Panc1 (cell line): ENCODE measurements around the gene MEGF11. TPM values are rescaled to one million over a fixed set of nuclear protein-coding genes. Genes with fewer than 3 reads are reported as not detected.

Source experiments
- ATAC-seq: fragments of 200-7000 bp; cut with Tn5 transposase; 2 replicates; pipeline ENCODE4 v1.9.1; 2020; ENCODE audit warnings: mild to moderate bottlenecking, moderate library complexity
- BruUV-seq: library from RNA; stranded (reverse); fragments of 400-500 nt; replicated peaks from 2 replicates; lab custom pipeline; 2021; lab: Mats Ljungman, UMichigan
- CTCF ChIA-PET: fragments of 300-600 bp; sonication (Branson Sonifier 250); formaldehyde crosslinking; loops from one replicate; lab custom pipeline; 2022; ENCODE audit warnings: antibody characterized with exemption; lab: Charles Lee
- POLR2A ChIA-PET: fragments of 300-600 bp; sonication (Branson Sonifier 250); formaldehyde crosslinking; loops from one replicate; lab custom pipeline; 2022; ENCODE audit warnings: antibody characterized with exemption; lab: Charles Lee
- DNase-seq: peaks from one replicate; pipeline ENCODE4 v3.0.0-alpha.2; 2010; ENCODE audit warnings: low read depth, low spot score
- H3K27ac ChIP-seq: 2 replicates; pipeline ENCODE4 v1.5.1; 2011; ENCODE audit warnings: mild to moderate bottlenecking, low read length, inconsistent platforms
- H3K27me3 ChIP-seq: fragments of 200-500 bp; sonication (Bioruptor generic); 2 replicates; pipeline ENCODE4 v1.6.0; 2014; ENCODE audit warnings: low read length, inconsistent platforms; ENCODE audit not compliant: control insufficient read depth, insufficient read depth
- H3K36me3 ChIP-seq: fragments of 200-500 bp; sonication (Bioruptor generic); 2 replicates; pipeline ENCODE4 v1.5.1; 2014; ENCODE audit warnings: inconsistent platforms, mild to moderate bottlenecking, low read length, moderate library complexity; ENCODE audit not compliant: control insufficient read depth, insufficient read depth
- H3K4me1 ChIP-seq: 2 replicates; pipeline ENCODE4 v1.5.1; 2011; ENCODE audit warnings: inconsistent platforms, mild to moderate bottlenecking, low read length, moderate library complexity; ENCODE audit not compliant: control insufficient read depth, insufficient read depth
- H3K4me3 ChIP-seq, 2 experiments: 2 replicates each; pipeline ENCODE4 v1.5.1; 2011 to 2012; ENCODE audit warnings: low read depth in 2 of 2, low read length in 2 of 2, mild to moderate bottlenecking in 2 of 2, inconsistent platforms in 1 of 2, moderate library complexity in 1 of 2
- H3K9me3 ChIP-seq: fragments of 200-500 bp; sonication (Bioruptor generic); 2 replicates; pipeline ENCODE4 v1.5.1; 2014; ENCODE audit warnings: low read depth, mild to moderate bottlenecking, inconsistent platforms, low read length, moderate library complexity; ENCODE audit not compliant: control insufficient read depth, insufficient read depth
- POLR2AphosphoS5 ChIP-seq: IDR thresholded peaks from 2 replicates; pipeline ENCODE4 v1.6.1; 2012; ENCODE audit warnings: mild to moderate bottlenecking, low read depth, low read length, moderate library complexity
- SIN3A ChIP-seq: IDR thresholded peaks from 2 replicates; pipeline ENCODE4 v1.6.1; 2012; ENCODE audit warnings: low read depth, mild to moderate bottlenecking, low read length, moderate library complexity, borderline replicate concordance; ENCODE audit not compliant: insufficient read depth
- TCF7L2 ChIP-seq: IDR thresholded peaks from 2 replicates; pipeline ENCODE4 v1.6.1; 2011; ENCODE audit warnings: mild to moderate bottlenecking, low read depth, low read length, inconsistent platforms
- in situ Hi-C: cut with HindIII; loops from 2 replicates; pipeline ENCODE4 v1.10.0; 2016; ENCODE audit warnings: low sequenced_read_pairs, low pct_unique_long_range_greater_than_20kb
- intact Hi-C: fragments of 100-400 bp; cut with micrococcal nuclease; formaldehyde crosslinking; loops from one replicate; pipeline ENCODE4 v1.10.0; 2022; ENCODE audit not compliant: unreplicated experiment
- total RNA-seq: library from RNA; stranded (reverse); gene quantifications from one replicate; pipeline ENCODE4 v1.2.1, GENCODE V29; 2021; ENCODE audit not compliant: unreplicated experiment
- TF ChIP-seq, protein P1 (sequence below): fragments of 450-650 bp; IDR thresholded peaks from 2 replicates; pipeline ENCODE4 v1.5.1; 2017; ENCODE audit warnings: mild to moderate bottlenecking
- TF ChIP-seq, protein P2 (sequence below), 2 experiments: IDR thresholded peaks; 2 replicates each; pipeline ENCODE4 v1.6.1; 2011 to 2012; ENCODE audit warnings: low read depth in 2 of 2, control low read depth in 1 of 2, low read length in 1 of 2, mild to moderate bottlenecking in 1 of 2, moderate library complexity in 1 of 2; ENCODE audit not compliant: insufficient read depth in 1 of 2

Gene MEGF11
- total RNA-seq, 1 experiment from 2014 or later = 0.95 TPM

DNA sequence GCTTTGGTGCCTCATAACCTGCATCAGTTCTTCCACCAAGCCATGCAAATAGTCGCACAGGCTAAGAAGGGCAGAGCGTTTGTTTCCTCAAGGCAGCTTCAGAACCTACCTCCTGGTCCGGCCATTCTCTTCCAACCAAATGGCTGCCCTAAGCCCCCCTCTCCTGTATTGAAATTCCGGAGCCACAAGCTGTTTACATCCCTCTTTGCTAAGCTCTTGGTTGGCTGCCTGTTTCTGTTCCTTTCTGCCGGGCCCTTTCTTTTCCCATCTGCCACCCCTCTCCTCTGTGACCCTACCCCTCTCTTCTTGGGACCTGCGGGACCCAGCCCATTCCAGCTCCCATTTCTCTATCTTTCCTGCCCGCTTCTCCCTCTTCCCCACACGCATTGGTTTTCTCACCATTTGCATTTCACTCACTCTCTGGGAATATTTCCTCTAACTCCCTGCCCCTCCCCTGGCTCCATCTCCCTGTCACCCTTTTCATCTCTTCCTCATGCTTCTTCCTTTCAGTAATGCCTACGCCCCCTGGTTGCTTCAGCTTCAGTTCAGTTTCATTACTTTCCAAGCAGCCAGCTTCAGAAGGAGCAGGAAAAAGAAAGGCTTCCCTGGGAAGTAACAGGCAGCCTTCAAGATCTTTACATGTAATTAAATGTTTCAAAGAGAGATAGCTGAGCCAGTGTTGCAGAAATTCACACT lies 270.8 kb downstream of the MEGF11 start:
- ATAC-seq (0 out of 2 replicates have a peak, but pooled peaks have one; percentile 4), DNase-seq (no peak)
- intact Hi-C loops (loop anchor here (10.0 kb wide), 1 partner anchor 212 kb away; no protein-coding TSS in a partner anchor), in situ Hi-C loops (no loop called here)
- CTCF ChIA-PET = interaction anchor here (0.6 kb wide), 1 partner anchor 424 kb away, joined by 10 read pairs; no protein-coding TSS in a partner anchor
- POLR2A ChIA-PET = interaction anchor here (0.5 to 0.6 kb wide), 2 partner anchors 157 to 257 kb away, joined by 3 read pairs; no protein-coding TSS in a partner anchor
- Histone ChIP-seq H3K4me1 (no peaks in the 10 kb centered on the region; the same call in 1 of the 2 replicates), H3K27ac (no peak overlapping the region), H3K27me3 (peaks cover 9% of the 10 kb centered on the region), H3K9me3 (no peaks in the 10 kb centered on the region), H3K36me3 (no peaks in the 10 kb centered on the region), H3K4me3 (no peak overlapping the region)
- no peak for TF ChIP-seq TCF7L2
- TF ChIP-seq SIN3A = no peak
- TF ChIP-seq, protein P1, sequence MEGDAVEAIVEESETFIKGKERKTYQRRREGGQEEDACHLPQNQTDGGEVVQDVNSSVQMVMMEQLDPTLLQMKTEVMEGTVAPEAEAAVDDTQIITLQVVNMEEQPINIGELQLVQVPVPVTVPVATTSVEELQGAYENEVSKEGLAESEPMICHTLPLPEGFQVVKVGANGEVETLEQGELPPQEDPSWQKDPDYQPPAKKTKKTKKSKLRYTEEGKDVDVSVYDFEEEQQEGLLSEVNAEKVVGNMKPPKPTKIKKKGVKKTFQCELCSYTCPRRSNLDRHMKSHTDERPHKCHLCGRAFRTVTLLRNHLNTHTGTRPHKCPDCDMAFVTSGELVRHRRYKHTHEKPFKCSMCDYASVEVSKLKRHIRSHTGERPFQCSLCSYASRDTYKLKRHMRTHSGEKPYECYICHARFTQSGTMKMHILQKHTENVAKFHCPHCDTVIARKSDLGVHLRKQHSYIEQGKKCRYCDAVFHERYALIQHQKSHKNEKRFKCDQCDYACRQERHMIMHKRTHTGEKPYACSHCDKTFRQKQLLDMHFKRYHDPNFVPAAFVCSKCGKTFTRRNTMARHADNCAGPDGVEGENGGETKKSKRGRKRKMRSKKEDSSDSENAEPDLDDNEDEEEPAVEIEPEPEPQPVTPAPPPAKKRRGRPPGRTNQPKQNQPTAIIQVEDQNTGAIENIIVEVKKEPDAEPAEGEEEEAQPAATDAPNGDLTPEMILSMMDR = no peak
- TF ChIP-seq POLR2AphosphoS5 = no peak
- TF ChIP-seq, protein P2, sequence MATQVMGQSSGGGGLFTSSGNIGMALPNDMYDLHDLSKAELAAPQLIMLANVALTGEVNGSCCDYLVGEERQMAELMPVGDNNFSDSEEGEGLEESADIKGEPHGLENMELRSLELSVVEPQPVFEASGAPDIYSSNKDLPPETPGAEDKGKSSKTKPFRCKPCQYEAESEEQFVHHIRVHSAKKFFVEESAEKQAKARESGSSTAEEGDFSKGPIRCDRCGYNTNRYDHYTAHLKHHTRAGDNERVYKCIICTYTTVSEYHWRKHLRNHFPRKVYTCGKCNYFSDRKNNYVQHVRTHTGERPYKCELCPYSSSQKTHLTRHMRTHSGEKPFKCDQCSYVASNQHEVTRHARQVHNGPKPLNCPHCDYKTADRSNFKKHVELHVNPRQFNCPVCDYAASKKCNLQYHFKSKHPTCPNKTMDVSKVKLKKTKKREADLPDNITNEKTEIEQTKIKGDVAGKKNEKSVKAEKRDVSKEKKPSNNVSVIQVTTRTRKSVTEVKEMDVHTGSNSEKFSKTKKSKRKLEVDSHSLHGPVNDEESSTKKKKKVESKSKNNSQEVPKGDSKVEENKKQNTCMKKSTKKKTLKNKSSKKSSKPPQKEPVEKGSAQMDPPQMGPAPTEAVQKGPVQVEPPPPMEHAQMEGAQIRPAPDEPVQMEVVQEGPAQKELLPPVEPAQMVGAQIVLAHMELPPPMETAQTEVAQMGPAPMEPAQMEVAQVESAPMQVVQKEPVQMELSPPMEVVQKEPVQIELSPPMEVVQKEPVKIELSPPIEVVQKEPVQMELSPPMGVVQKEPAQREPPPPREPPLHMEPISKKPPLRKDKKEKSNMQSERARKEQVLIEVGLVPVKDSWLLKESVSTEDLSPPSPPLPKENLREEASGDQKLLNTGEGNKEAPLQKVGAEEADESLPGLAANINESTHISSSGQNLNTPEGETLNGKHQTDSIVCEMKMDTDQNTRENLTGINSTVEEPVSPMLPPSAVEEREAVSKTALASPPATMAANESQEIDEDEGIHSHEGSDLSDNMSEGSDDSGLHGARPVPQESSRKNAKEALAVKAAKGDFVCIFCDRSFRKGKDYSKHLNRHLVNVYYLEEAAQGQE (IDR thresholded peaks at IDR 0.05; ENCODE audit: insufficient read depth in 1 of 2, low read depth in 2 of 2, low read length in 1 of 2) = no peak
- BruUV-seq = no TSS peak

- BruUV-seq = no TSS peak
- H3K36me3 ChIP-seq = no peaks in the 10 kb centered on the region
- H3K9me3 ChIP-seq = no peaks in the 10 kb centered on the region
- no peak for TF ChIP-seq TCF7L2
- TF ChIP-seq, protein P2 (IDR thresholded peaks at IDR 0.05; ENCODE audit: insufficient read depth in 1 of 2, low read depth in 2 of 2, low read length in 1 of 2) = no peak
- TF ChIP-seq, protein P1 = peak; percentile 42; the same call in 1 of the 2 replicates
- H3K27me3 ChIP-seq = peaks cover 9% of the 10 kb centered on the region
- ATAC-seq = peak; percentile 79
- H3K27ac ChIP-seq = no peak overlapping the region
- ChIA-PET POLR2A (interaction anchor here (0.5 to 0.6 kb wide), 2 partner anchors 158 to 258 kb away, joined by 3 read pairs; no protein-coding TSS in a partner anchor), CTCF (interaction anchor here (0.6 kb wide), 1 partner anchor 424 kb away, joined by 10 read pairs; no protein-coding TSS in a partner anchor)
- intact Hi-C loops = loop anchor here (10.0 kb wide), 1 partner anchor 213 kb away; no protein-coding TSS in a partner anchor
- DNase-seq = no peak
- H3K4me1 ChIP-seq = no peaks in the 10 kb centered on the region; the same call in 1 of the 2 replicates
- in situ Hi-C loops = no loop called here
- 0 out of 4 replicates have a peak overlapping the region, but pooled peaks of 1 of the 2 experiments have one; percentile 9 for H3K4me3 ChIP-seq
These were observed 271.5 kb downstream of the MEGF11 start for GRCh38 chr15:65981837-65982626.
